Heart right ventricle (tissue), 16 donors: ENCODE data around the gene CLN3. TPM values are rescaled to one million over a fixed set of nuclear protein-coding genes. Genes with fewer than 3 reads are reported as not detected.
"Not testable (repeated sequence)": the region's sequence is repeated elsewhere in the genome, so short reads cannot be mapped to it uniquely, and the experiment has no call there.

Source experiments
- ATAC-seq, 8 donors: fragments of 200-7000 bp; cut with Tn5 transposase; one replicate each; pipeline ENCODE4 v1.9.1; 2020; ENCODE audit warnings: mild to moderate bottlenecking in 8 of 8, moderate library complexity in 8 of 8, moderate number of reproducible peaks in 1 of 8
- DNase-seq, 2 donors: peaks; one replicate each; pipeline ENCODE4 v3.0.0-alpha.2; 2020
- H3K27ac ChIP-seq, 10 donors: fragments of 200-600 bp; sonication (generic) in 2 of 10; one replicate each; pipeline versions ENCODE4 v1.5.0 to v1.8.0; 2020 to 2022; ENCODE audit warnings: mild to moderate bottlenecking in 3 of 10
- H3K27me3 ChIP-seq, 7 donors: fragments of 200-600 bp; one replicate each; pipeline ENCODE4 v1.8.0; 2021 to 2022; ENCODE audit warnings: mild to moderate bottlenecking in 2 of 7
- H3K36me3 ChIP-seq, 9 donors: fragments of 200-600 bp; sonication (generic) in 1 of 9; one replicate each; pipeline versions ENCODE4 v1.5.0 to v1.8.0; 2020 to 2022; ENCODE audit warnings: mild to moderate bottlenecking in 2 of 9
- H3K4me1 ChIP-seq, 9 donors: fragments of 200-600 bp; sonication (generic) in 1 of 9; one replicate each; pipeline versions ENCODE4 v1.5.0 to v1.8.0; 2020 to 2022; ENCODE audit warnings: mild to moderate bottlenecking in 4 of 9
- H3K4me3 ChIP-seq, 10 donors: fragments of 200-600 bp; sonication (generic) in 2 of 10; one replicate each; pipeline versions ENCODE4 v1.5.0 to v1.8.0; 2020 to 2022; ENCODE audit warnings: mild to moderate bottlenecking in 7 of 10, moderate library complexity in 2 of 10
- H3K9me3 ChIP-seq, 11 donors: fragments of 200-600 bp in 10 of 11; sonication (generic) in 2 of 11; one replicate each; pipeline versions ENCODE4 v1.5.0 to v1.8.0; 2013 to 2022; ENCODE audit warnings: mild to moderate bottlenecking in 2 of 11, control low read depth in 1 of 11, moderate library complexity in 1 of 11
- CTCF ChIP-seq, 9 donors: fragments of 200-600 bp; sonication (generic) in 2 of 9; IDR thresholded peaks; one replicate each; pipeline versions ENCODE4 v1.5.0 to v1.8.0; 2021 to 2022; ENCODE audit warnings: antibody characterized with exemption in 9 of 9, mild to moderate bottlenecking in 5 of 9, moderate library complexity in 1 of 9
- WGBS, 2 donors: extraction: QIAGEN DNeasy Blood & Tissue Kit; methylation state at CpG; one replicate each; pipeline ENCODE4 v1.1.7; 2013; ENCODE audit warnings: inconsistent platforms in 1 of 2; 5-methylcytosine and 5-hydroxymethylcytosine counted together
- intact Hi-C, 10 donors: fragments of 100-400 bp; cut with DNase I; formaldehyde crosslinking; loops; one replicate each; pipeline versions ENCODE4 v1.11.1 to v1.14.2; 2022
- polyA plus RNA-seq, 2 donors: library from polyadenylated mRNA; stranded (reverse); fragments of 200-250 nt; gene quantifications; one replicate each; pipeline ENCODE4 v1.2.3, GENCODE V29; 2013
- total RNA-seq, 10 donors: library from RNA; stranded (reverse); fragmentation: NEBNext Ultra II Directional in 3 of 10; extraction: Animal tissue kit (Norgen Biotek cat#: 25700) in 3 of 10; gene quantifications; one replicate each; pipeline versions ENCODE4 v1.2.1 to v1.2.4, GENCODE V29; 2021 to 2023
- donor health status: Arrhythmogenic right ventricular cardiomyopathy.
- donor health status: ischemic (EF 13 %, LVEDD 7.1; RV severe dilation, severe dysfunction).
- donor health status: healthy with polysubstance abuse.
- donor health status: DM: no; HTN: yes; CAD: no.
- donor health status: DM: no; HTN: no; CAD: no.
- donor health status: ischemic (EF 25% LVEDD 6.9; RV normal size, moderate dysfunction).
- donor health status: ischemic (EF 25% LVEDD 5.7; RV mildly dilated, moderate dysfunction).
- donor health status: healthy.
- donor health status: DM: yes; HTN: yes; CAD: no.
- donor health status: Ischemic cardiomyopathy.
- donor health status: ischemic (EF 35%, LVEDD 5.7; RV mildly dilated, moderate dysfunction).
- donor health status: nonischemic (EF 11% LVEDD 7.7; RV severe dilation, severe dysfunction).
- donor health status: DM: yes; HTN: yes; CAD: no.
- donor health status: PGD.
- donor health status: ischemic (EF 29% LVEDD 5.4; RV normal size, mild dysfunction).
- donor health status: nonischemic (EF 23%, LVEDD 6.1; RV moderate dilation, normal function).

Gene CLN3
- total and polyA plus RNA-seq, 12 donors, result 6.5 to 21.2 (median 10.8) TPM

- no peak overlapping the region for H3K27ac ChIP-seq
- no peaks in the 10 kb centered on the region for H3K27me3 ChIP-seq
- no peaks in the 10 kb centered on the region for H3K36me3 ChIP-seq
- intact Hi-C loops, result loop anchor here in 1 of 10 donors (10.0 kb wide), 1 partner anchor 46 kb away; no protein-coding TSS in a partner anchor
- no peak for ATAC-seq
- 66 to 68% methylated on average over 5 of the region's 5 CpGs for whole genome bisulfite sequencing, 2 donors
- H3K4me1 ChIP-seq, result peaks cover 0 to 23% (median 7%) of the 10 kb centered on the region in 9 donors
- H3K4me3 ChIP-seq, result no peak overlapping the region
- TF ChIP-seq CTCF (IDR thresholded peaks at IDR 0.05), result no peak
- H3K9me3 ChIP-seq, result no peaks in the 10 kb centered on the region
- DNase-seq, result no peak
Measured at GRCh38 chr16:28528463-28528867, 36.6 kb upstream of the CLN3 start.

- Histone ChIP-seq H3K4me3 (no peak overlapping the region), H3K9me3 (no peaks in the 10 kb centered on the region), H3K27ac (no peak overlapping the region), H3K36me3 (no peaks in the 10 kb centered on the region), H3K27me3 (no peaks in the 10 kb centered on the region), H3K4me1 (peaks cover 0 to 19% (median 6%) of the 10 kb centered on the region in 9 donors)
- intact Hi-C loops, result loop anchor here in 1 of 10 donors (10.0 kb wide), 1 partner anchor 47 kb away; no protein-coding TSS in a partner anchor
- TF ChIP-seq CTCF (IDR thresholded peaks at IDR 0.05), result no peak
- no peak for ATAC-seq
- DNase-seq, result no peak
- 84 to 90% methylated on average over 5 of the region's 5 CpGs for WGBS, 2 donors
Measured at GRCh38 chr16:28527985-28528384, 36.1 kb upstream of the CLN3 start.

GRCh38 chr16:28527100-28527785 lies 35.4 kb upstream of the CLN3 start:
- H3K4me1 ChIP-seq, result peaks cover 0 to 11% (median 5%) of the 10 kb centered on the region in 9 donors
- WGBS, 2 donors, result 89 to 93% methylated on average over 7 of the region's 7 CpGs
- DNase-seq, H3K9me3 ChIP-seq, H3K4me3 ChIP-seq, H3K36me3 ChIP-seq, H3K27me3 ChIP-seq, ATAC-seq, H3K27ac ChIP-seq: not testable (repeated sequence)
- intact Hi-C loops, result loop anchor here in 1 of 10 donors (10.0 kb wide), 1 partner anchor 48 kb away; no protein-coding TSS in a partner anchor

GRCh38 chr16:28526201-28527099 lies 34.6 kb upstream of the CLN3 start:
- H3K27ac ChIP-seq, result no peak overlapping the region
- H3K4me1 ChIP-seq, result peaks cover 0 to 6% (median 0%) of the 10 kb centered on the region in 9 donors
- TF ChIP-seq CTCF (IDR thresholded peaks at IDR 0.05), result no peak
- 91 to 92% methylated on average over 11 of the region's 11 CpGs for WGBS, 2 donors
- ATAC-seq, result no peak
- intact Hi-C loops, result loop anchor here in 1 of 10 donors (10.0 kb wide), 1 partner anchor 48 kb away; no protein-coding TSS in a partner anchor
- H3K9me3 ChIP-seq, result no peaks in the 10 kb centered on the region
- H3K27me3 ChIP-seq, result no peaks in the 10 kb centered on the region
- no peak overlapping the region for H3K4me3 ChIP-seq
- H3K36me3 ChIP-seq, result no peaks in the 10 kb centered on the region
- no peak for DNase-seq
